PC-3 (cell line): ENCODE results near the gene SMYD3. TPM values are rescaled to one million over a fixed set of nuclear protein-coding genes. Genes with fewer than 3 reads are reported as not detected.

Experiments
- ATAC-seq: fragments of 200-7000 bp; cut with Tn5 transposase; 2 replicates; pipeline ENCODE4 v1.9.1; 2020; ENCODE audit warnings: mild to moderate bottlenecking, moderate library complexity
- BruUV-seq: library from RNA; stranded (reverse); fragments of 400-500 nt; replicated peaks from 2 replicates; lab custom pipeline; 2021; lab: Mats Ljungman, UMichigan
- CTCF ChIA-PET: fragments of 300-600 bp; sonication (Branson Sonifier 250); formaldehyde crosslinking; loops from one replicate; lab custom pipeline; 2022; ENCODE audit warnings: antibody characterized with exemption; lab: Charles Lee
- POLR2A ChIA-PET: fragments of 300-600 bp; sonication (Branson Sonifier 250); formaldehyde crosslinking; loops from one replicate; lab custom pipeline; 2022; ENCODE audit warnings: antibody characterized with exemption; ENCODE audit not compliant: unreplicated experiment; lab: Charles Lee
- DNase-seq: peaks from one replicate; pipeline ENCODE4 v3.0.0-alpha.2; 2015
- H2AFZ ChIP-seq: fragments of 300-600 bp; sonication (generic); 2 replicates; pipeline ENCODE4 v1.6.0; 2016; ENCODE audit warnings: antibody characterized with exemption, low read length
- H3F3A ChIP-seq: fragments of 300-600 bp; sonication (generic); one replicate; pipeline ENCODE4 v1.6.0; 2017; ENCODE audit warnings: antibody characterized with exemption, low read length, control low read depth, mild to moderate bottlenecking; ENCODE audit not compliant: unreplicated experiment
- H3K27ac ChIP-seq: fragments of 300-600 bp; sonication (generic); 2 replicates; pipeline ENCODE4 v1.5.1; 2016; ENCODE audit warnings: mild to moderate bottlenecking, low read length
- H3K27me3 ChIP-seq: fragments of 300-600 bp; sonication (generic); 2 replicates; pipeline ENCODE4 v1.6.1; 2016; ENCODE audit warnings: low read length, mixed read lengths
- H3K36me3 ChIP-seq: fragments of 300-600 bp; sonication (generic); 2 replicates; pipeline ENCODE4 v1.6.1; 2016; ENCODE audit warnings: low read depth, mixed run types, low read length, mixed read lengths
- H3K4me1 ChIP-seq: fragments of 300-600 bp; sonication (generic); 2 replicates; pipeline ENCODE4 v1.5.1; 2016; ENCODE audit warnings: low read length; ENCODE audit not compliant: insufficient read depth
- H3K4me2 ChIP-seq: fragments of 300-600 bp; sonication (generic); 2 replicates; pipeline ENCODE4 v1.6.0; 2016; ENCODE audit warnings: low read length
- H3K4me3 ChIP-seq: fragments of 300-600 bp; sonication (generic); 2 replicates; pipeline ENCODE4 v1.5.1; 2016; ENCODE audit warnings: mild to moderate bottlenecking, low read length, mixed read lengths
- H3K79me2 ChIP-seq: fragments of 300-600 bp; sonication (generic); 2 replicates; pipeline ENCODE4 v1.6.1; 2017; ENCODE audit warnings: low read length, mixed read lengths
- H3K9ac ChIP-seq: fragments of 300-600 bp; sonication (generic); 2 replicates; pipeline ENCODE4 v1.6.0; 2016; ENCODE audit warnings: mild to moderate bottlenecking, low read length
- H3K9me2 ChIP-seq: fragments of 300-600 bp; sonication (generic); replicated peaks from 2 replicates; pipeline ENCODE4 v1.6.1; 2016; ENCODE audit warnings: mixed run types, low read length, mixed read lengths
- H3K9me3 ChIP-seq: fragments of 300-600 bp; sonication (generic); 2 replicates; pipeline ENCODE4 v1.6.1; 2016; ENCODE audit warnings: low read length, mixed read lengths
- H4K20me1 ChIP-seq: fragments of 300-600 bp; sonication (generic); 2 replicates; pipeline ENCODE4 v1.6.1; 2016; ENCODE audit warnings: low read length, mixed read lengths
- CTCF ChIP-seq: fragments of 300-600 bp; sonication (generic); conservative IDR thresholded peaks from 2 replicates; pipeline ENCODE4 v1.5.1; 2017; ENCODE audit warnings: antibody characterized with exemption, low read depth, mild to moderate bottlenecking, low read length
- EZH2 ChIP-seq: fragments of 300-600 bp; sonication (generic); IDR thresholded peaks from one replicate; pipeline ENCODE4 v1.6.1; 2017; ENCODE audit warnings: antibody characterized with exemption, mild to moderate bottlenecking, low read length; ENCODE audit not compliant: unreplicated experiment
- EZH2phosphoT487 ChIP-seq: fragments of 300-600 bp; sonication (generic); IDR thresholded peaks from 2 replicates; pipeline ENCODE4 v1.6.1; 2018; ENCODE audit warnings: mild to moderate bottlenecking, antibody characterized with exemption, low read length, borderline replicate concordance
- intact Hi-C: fragments of 100-400 bp; cut with micrococcal nuclease; formaldehyde crosslinking; loops from 2 replicates; pipeline ENCODE4 v1.9.0; 2023
- total RNA-seq: library from RNA; depleted of rRNA; stranded (reverse); fragments of >200 nt; gene quantifications from 2 replicates; pipeline ENCODE4 v1.2.3, GENCODE V29; 2014

Gene SMYD3
- total RNA-seq, 1 experiment from 2014 or later: 33.0 TPM

DNA sequence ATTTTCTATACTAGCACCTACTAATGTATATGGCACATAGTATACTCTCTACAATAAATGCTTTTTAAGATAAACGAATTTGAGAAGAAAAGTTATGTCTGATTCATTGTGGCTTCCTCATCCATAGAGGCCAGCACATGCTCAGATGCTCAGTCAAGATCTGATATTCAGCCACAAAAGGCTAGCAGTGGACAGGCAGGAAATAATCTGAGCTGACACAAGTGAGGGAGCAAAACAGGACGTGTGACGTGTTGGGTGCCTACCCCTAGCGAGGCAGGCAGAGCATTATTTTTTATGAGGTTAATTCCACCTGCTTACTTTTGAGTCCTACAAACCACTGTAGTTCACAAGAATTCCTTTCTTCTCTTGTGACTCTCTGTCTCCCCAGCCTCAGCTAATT, 550.9 kb downstream of the SMYD3 start:
- intact Hi-C loops: no loop called here
- peaks cover 10% of the 10 kb centered on the region; the same call in 1 of the 2 replicates for H3K4me1 ChIP-seq
- H3K27me3 ChIP-seq: no peaks in the 10 kb centered on the region
- no peaks in the 10 kb centered on the region for H3F3A ChIP-seq
- H3K36me3 ChIP-seq: no peaks in the 10 kb centered on the region
- H3K9me2 ChIP-seq: no peaks in the 10 kb centered on the region
- no peak overlapping the region for H3K27ac ChIP-seq
- ATAC-seq (no peak), DNase-seq (no peak)
- H4K20me1 ChIP-seq: no peaks in the 10 kb centered on the region
- POLR2A ChIA-PET: no interaction called here
- CTCF ChIA-PET: no interaction called here
- BruUV-seq: no TSS peak
- no peak overlapping the region for H3K4me3 ChIP-seq
- no peak overlapping the region for H2AFZ ChIP-seq
- no peaks in the 10 kb centered on the region for H3K9me3 ChIP-seq
- TF ChIP-seq EZH2: no peak
- no peak for TF ChIP-seq EZH2phosphoT487
- no peak for TF ChIP-seq CTCF
- H3K79me2 ChIP-seq: no peaks in the 10 kb centered on the region
- no peak overlapping the region for H3K4me2 ChIP-seq
- H3K9ac ChIP-seq: no peak overlapping the region

DNA sequence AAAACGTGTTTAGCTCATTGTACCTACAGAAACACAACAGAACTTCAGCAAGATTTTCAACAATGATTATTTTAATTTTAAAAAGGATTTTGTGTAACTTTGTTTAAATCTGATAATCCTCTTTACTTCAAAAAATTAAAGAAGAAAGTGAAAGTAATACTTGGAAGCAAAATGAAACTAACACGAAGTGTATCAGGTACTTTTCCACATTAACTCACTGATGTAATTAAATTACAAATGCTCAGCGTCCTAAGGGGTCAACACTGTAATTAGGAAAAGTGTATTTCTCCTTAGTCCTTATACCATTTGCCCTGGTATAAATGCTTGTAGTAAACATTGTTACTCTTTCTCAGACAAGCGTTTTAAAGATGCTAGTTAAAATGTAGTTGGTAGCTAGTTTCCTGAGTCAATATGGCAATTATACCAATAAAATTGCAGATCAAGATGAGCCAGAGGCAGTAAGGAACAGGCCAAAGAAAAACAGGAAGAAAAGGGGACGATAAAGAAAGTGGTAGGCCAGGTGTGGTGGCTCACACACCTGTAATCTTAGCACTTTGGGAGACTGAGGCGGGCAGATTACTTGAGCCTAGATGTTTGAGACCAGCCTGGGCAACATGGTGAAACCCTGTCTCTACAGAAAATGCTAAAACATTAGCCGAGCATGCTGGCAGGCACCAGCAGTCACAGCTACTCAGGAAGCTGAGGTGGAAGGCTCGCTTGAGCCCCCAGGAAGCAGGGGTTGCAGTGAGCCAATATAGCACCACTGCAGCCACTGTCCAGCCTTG, 553.0 kb downstream of the SMYD3 start:
- ATAC-seq: peak; percentile 77

More for the DNA sequence above, 553.0 kb downstream of the SMYD3 start:
- Histone ChIP-seq H3K9me3 (no peaks in the 10 kb centered on the region), H2AFZ (peak overlapping the region; percentile 29), H3K9ac (no peak overlapping the region), H3K36me3 (no peaks in the 10 kb centered on the region), H4K20me1 (no peaks in the 10 kb centered on the region), H3K79me2 (no peaks in the 10 kb centered on the region), H3F3A (no peaks in the 10 kb centered on the region), H3K27me3 (no peaks in the 10 kb centered on the region), H3K9me2 (no peaks in the 10 kb centered on the region), H3K4me2 (peak overlapping the region; percentile 68), H3K4me1 (peaks cover 10% of the 10 kb centered on the region; the same call in 1 of the 2 replicates), H3K27ac (no peak overlapping the region), H3K4me3 (peak overlapping the region; percentile 48)
- no peak for TF ChIP-seq CTCF
- TF ChIP-seq EZH2: no peak
- TF ChIP-seq EZH2phosphoT487: no peak
- intact Hi-C loops: no loop called here
- BruUV-seq: no TSS peak
- ChIA-PET CTCF (no interaction called here), POLR2A (interaction anchor here (0.5 kb wide), 1 partner anchor 378 kb away, joined by 3 read pairs; no protein-coding TSS in a partner anchor)
- DNase-seq: peak; percentile 23
